Nephron (organoid): Measurements from ENCODE around the gene NFX1.
A peak's percentile ranks its signal among the peaks of the same experiment; 100 is the strongest.

Source experiments
- H3K27ac Mint-ChIP-seq, 3 experiments: 2 replicates each; pipeline ENCODE4 v1.8.0; 2020; ENCODE audit warnings: mixed read lengths in 3 of 3, mild to moderate bottlenecking in 2 of 3, moderate library complexity in 1 of 3
- H3K27me3 Mint-ChIP-seq: 2 replicates; pipeline ENCODE4 v1.8.0; 2021; ENCODE audit warnings: low read depth, mild to moderate bottlenecking, moderate library complexity, mixed read lengths
- H3K36me3 Mint-ChIP-seq: 2 replicates; pipeline ENCODE4 v1.8.0; 2020; ENCODE audit warnings: low read depth, mixed read lengths
- H3K4me1 Mint-ChIP-seq: 2 replicates; pipeline ENCODE4 v1.8.0; 2020; ENCODE audit warnings: mixed read lengths
- H3K4me3 Mint-ChIP-seq, 3 experiments: 2 replicates each; pipeline ENCODE4 v1.8.0; 2020; ENCODE audit warnings: mild to moderate bottlenecking in 3 of 3, mixed read lengths in 3 of 3, moderate library complexity in 2 of 3
- H3K9me3 Mint-ChIP-seq: 2 replicates; pipeline ENCODE4 v1.8.0; 2020; ENCODE audit warnings: mixed read lengths
- TF ChIP-seq, protein P1 (sequence below), 3 experiments: fragments of 200-600 bp; sonication (generic); IDR thresholded peaks; one replicate each; pipeline ENCODE4 v1.5.0; 2021; ENCODE audit warnings: antibody characterized with exemption in 3 of 3; ENCODE audit not compliant: unreplicated experiment in 3 of 3

Gene NFX1

GRCh38 chr9:33272061-33272460 lies 18.3 kb upstream of the NFX1 start:
- Mint-ChIP-seq H3K27ac (no peak overlapping the region), H3K4me3 (no peak overlapping the region), H3K36me3 (peaks cover 61% of the 10 kb centered on the region), H3K9me3 (no peaks in the 10 kb centered on the region), H3K27me3 (no peaks in the 10 kb centered on the region), H3K4me1 (peaks cover 6% of the 10 kb centered on the region)
- TF ChIP-seq, protein P1, sequence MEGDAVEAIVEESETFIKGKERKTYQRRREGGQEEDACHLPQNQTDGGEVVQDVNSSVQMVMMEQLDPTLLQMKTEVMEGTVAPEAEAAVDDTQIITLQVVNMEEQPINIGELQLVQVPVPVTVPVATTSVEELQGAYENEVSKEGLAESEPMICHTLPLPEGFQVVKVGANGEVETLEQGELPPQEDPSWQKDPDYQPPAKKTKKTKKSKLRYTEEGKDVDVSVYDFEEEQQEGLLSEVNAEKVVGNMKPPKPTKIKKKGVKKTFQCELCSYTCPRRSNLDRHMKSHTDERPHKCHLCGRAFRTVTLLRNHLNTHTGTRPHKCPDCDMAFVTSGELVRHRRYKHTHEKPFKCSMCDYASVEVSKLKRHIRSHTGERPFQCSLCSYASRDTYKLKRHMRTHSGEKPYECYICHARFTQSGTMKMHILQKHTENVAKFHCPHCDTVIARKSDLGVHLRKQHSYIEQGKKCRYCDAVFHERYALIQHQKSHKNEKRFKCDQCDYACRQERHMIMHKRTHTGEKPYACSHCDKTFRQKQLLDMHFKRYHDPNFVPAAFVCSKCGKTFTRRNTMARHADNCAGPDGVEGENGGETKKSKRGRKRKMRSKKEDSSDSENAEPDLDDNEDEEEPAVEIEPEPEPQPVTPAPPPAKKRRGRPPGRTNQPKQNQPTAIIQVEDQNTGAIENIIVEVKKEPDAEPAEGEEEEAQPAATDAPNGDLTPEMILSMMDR (IDR thresholded peaks at IDR 0.05; ENCODE audit: unreplicated experiment in 3 of 3): no peak

DNA sequence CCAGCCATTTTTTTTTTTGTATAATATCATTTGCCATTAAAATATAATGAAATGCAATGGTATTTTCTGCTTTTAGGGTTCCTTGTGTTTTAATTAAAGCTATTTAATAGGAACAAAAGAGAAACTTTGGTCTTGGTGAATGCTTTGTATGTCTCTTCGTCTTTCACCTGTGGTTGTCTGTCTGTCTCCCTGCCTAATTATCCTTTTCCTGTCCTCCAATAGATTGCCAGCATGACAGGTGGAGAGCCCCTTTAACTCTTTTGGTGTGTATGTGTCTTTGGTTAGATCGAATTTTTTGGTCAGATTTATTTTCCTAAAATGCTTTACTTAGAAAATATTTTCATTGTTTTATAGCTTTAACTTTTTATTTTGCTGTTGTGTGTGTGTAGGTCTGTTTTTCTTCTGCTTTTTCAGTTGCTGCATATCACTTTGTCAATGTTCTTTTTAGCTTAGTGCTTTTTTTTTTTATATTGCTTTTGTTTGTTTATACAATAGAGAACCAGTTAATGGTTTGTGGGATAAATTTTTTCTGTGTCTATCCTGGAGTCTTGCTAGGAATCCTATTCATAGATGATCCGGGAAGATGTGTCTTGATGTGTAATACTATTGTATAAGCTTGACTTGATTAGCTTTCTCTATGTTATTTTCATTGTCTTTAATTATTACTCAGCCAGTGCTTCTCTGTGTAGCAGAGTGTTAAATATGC lies 16.9 kb upstream of the NFX1 start:
- TF ChIP-seq, protein P1 (IDR thresholded peaks at IDR 0.05; ENCODE audit: unreplicated experiment in 3 of 3): no peak
- Mint-ChIP-seq H3K9me3 (no peaks in the 10 kb centered on the region), H3K27ac (no peak overlapping the region), H3K4me1 (peaks cover 6% of the 10 kb centered on the region), H3K4me3 (no peak overlapping the region), H3K27me3 (no peaks in the 10 kb centered on the region), H3K36me3 (peaks cover 70% of the 10 kb centered on the region)

DNA sequence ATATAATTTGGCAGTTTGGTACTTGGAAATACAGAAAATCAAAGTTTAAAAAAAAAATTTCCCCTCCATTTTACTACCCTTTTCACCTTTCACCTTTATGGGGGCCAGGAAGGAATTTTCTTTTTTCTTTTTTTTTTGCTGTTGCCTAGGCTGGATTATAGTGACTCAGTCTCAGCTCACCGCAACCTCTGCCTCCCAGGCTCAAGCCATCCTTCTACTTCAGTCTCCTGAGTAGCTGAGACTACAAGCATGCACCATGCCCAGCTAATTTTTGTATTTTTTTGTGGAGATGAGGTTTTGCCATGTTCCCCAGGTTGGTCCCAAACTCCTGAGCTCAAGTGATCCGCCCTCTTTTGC lies 16.4 kb upstream of the NFX1 start:
- H3K36me3 Mint-ChIP-seq: peaks cover 70% of the 10 kb centered on the region
- peaks cover 6% of the 10 kb centered on the region for H3K4me1 Mint-ChIP-seq
- no peaks in the 10 kb centered on the region for H3K9me3 Mint-ChIP-seq
- TF ChIP-seq, protein P1 (IDR thresholded peaks at IDR 0.05; ENCODE audit: unreplicated experiment in 3 of 3): no peak
- H3K27me3 Mint-ChIP-seq: no peaks in the 10 kb centered on the region
- H3K4me3 Mint-ChIP-seq: no peak overlapping the region
- H3K27ac Mint-ChIP-seq: no peak overlapping the region

GRCh38 chr9:33277484-33277883 lies 12.8 kb upstream of the NFX1 start:
- Mint-ChIP-seq H3K36me3 (peaks cover 67% of the 10 kb centered on the region), H3K27me3 (no peaks in the 10 kb centered on the region), H3K4me1 (peaks cover 6% of the 10 kb centered on the region), H3K4me3 (no peak overlapping the region), H3K9me3 (no peaks in the 10 kb centered on the region), H3K27ac (no peak overlapping the region)
- TF ChIP-seq, protein P1 (IDR thresholded peaks at IDR 0.05; ENCODE audit: unreplicated experiment in 3 of 3): no peak

GRCh38 chr9:33285502-33285901 lies 4.8 kb upstream of the NFX1 start:
- H3K36me3 Mint-ChIP-seq: peaks cover 20% of the 10 kb centered on the region
- TF ChIP-seq, protein P1 (IDR thresholded peaks at IDR 0.05; ENCODE audit: unreplicated experiment in 3 of 3): no peak
- H3K9me3 Mint-ChIP-seq: no peaks in the 10 kb centered on the region
- no peaks in the 10 kb centered on the region for H3K27me3 Mint-ChIP-seq
- H3K4me1 Mint-ChIP-seq: peaks cover 5% of the 10 kb centered on the region
- no peak overlapping the region for H3K4me3 Mint-ChIP-seq
- H3K27ac Mint-ChIP-seq: no peak overlapping the region

DNA sequence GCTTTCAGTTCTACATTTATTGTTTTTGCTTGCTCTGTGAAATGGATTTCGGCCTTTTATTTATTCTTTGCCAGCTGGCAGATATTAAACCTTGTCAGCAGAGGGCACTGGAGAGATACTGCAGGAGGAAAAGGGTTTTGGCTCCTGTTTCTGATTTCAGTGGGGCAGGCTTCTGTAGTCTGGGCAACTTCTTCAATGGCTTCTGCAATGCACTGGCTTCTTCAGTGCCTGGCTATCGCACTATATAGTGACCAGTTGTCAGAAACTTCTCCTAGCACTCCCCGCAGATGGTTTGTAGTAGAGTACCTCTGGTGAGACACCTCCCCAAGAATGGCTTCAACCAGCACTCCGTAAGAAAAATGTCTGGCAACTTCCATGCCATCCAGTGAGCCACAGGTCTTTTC lies 3.2 kb upstream of the NFX1 start:
- peaks cover 14% of the 10 kb centered on the region for H3K4me1 Mint-ChIP-seq
- no peaks in the 10 kb centered on the region for H3K27me3 Mint-ChIP-seq
- TF ChIP-seq, protein P1 (IDR thresholded peaks at IDR 0.05; ENCODE audit: unreplicated experiment in 3 of 3): peak; percentile 50 to 59 (median 58)
- peaks cover 14% of the 10 kb centered on the region for H3K36me3 Mint-ChIP-seq
- H3K9me3 Mint-ChIP-seq: no peaks in the 10 kb centered on the region
- peak overlapping the region; percentile 76 to 90 (median 80) for H3K27ac Mint-ChIP-seq
- peak overlapping the region; percentile 26 to 79 (median 63) for H3K4me3 Mint-ChIP-seq
